B cell (primary cell): ENCODE results near the gene NOXA1. TPM values are rescaled to one million over a fixed set of nuclear protein-coding genes. Genes with fewer than 3 reads are reported as not detected.

Experiments used
- ATAC-seq: fragments of 200-7000 bp; cut with Tn5 transposase; one replicate; pipeline ENCODE4 v1.10.0; 2021; ENCODE audit warnings: low read depth, mild to moderate bottlenecking, moderate number of reproducible peaks, moderate library complexity
- CTCF ChIA-PET: fragments of 350-600 bp; sonication (Branson Sonifier 250); formaldehyde crosslinking; loops from one replicate; lab custom pipeline; 2021; ENCODE audit warnings: antibody characterized with exemption, inconsistent platforms; lab: Charles Lee
- POLR2A ChIA-PET: fragments of 350-600 bp; sonication (Branson Sonifier 250); formaldehyde crosslinking; loops from one replicate; lab custom pipeline; 2021; ENCODE audit warnings: antibody characterized with exemption; lab: Charles Lee
- DNase-seq: peaks from one replicate; pipeline ENCODE4 v3.0.0; 2013
- H2AFZ ChIP-seq: 2 replicates; pipeline ENCODE4 v1.6.1; 2012; ENCODE audit warnings: mild to moderate bottlenecking, low read depth, low read length; ENCODE audit not compliant: insufficient read depth, poor library complexity, severe bottlenecking
- H3K27ac ChIP-seq, 2 donors: 1 replicate in 1 of 2; 2 replicates in 1 of 2; pipeline ENCODE4 v1.5.1; 2012 to 2013; ENCODE audit warnings: low read length in 2 of 2, mild to moderate bottlenecking in 2 of 2, moderate library complexity in 1 of 2
- H3K27me3 ChIP-seq, 4 experiments: fragments of 200-600 bp in 1 of 4; sonication (generic) in 1 of 4; replicated peaks in 1 of 4; 1 replicate in 2 of 4; 2 replicates in 2 of 4; pipeline versions ENCODE4 v1.6.1 to v1.7.0; 2013 to 2016; ENCODE audit warnings: low read length in 3 of 4, mild to moderate bottlenecking in 2 of 4, mixed read lengths in 1 of 4, moderate library complexity in 1 of 4; ENCODE audit not compliant: insufficient read depth in 4 of 4, control insufficient read depth in 3 of 4; ENCODE audit errors: control extremely low read depth in 1 of 4
- H3K36me3 ChIP-seq, 2 experiments: replicated peaks in 1 of 2; 1 replicate in 1 of 2; 2 replicates in 1 of 2; pipeline versions ENCODE4 v1.6.1 to v1.7.1; 2013; ENCODE audit warnings: low read length in 1 of 2; ENCODE audit not compliant: insufficient read depth in 2 of 2, control insufficient read depth in 1 of 2; ENCODE audit errors: control extremely low read depth in 1 of 2, extremely low read depth in 1 of 2
- H3K4me1 ChIP-seq, 2 donors: fragments of 200-600 bp in 1 of 2; sonication (generic) in 1 of 2; 1 replicate in 1 of 2; 2 replicates in 1 of 2; pipeline versions ENCODE4 v1.5.1 to v1.6.1; 2013 to 2017; ENCODE audit warnings: low read length in 2 of 2; ENCODE audit not compliant: control insufficient read depth in 2 of 2, insufficient read depth in 2 of 2
- H3K4me2 ChIP-seq: replicated peaks from 2 replicates; pipeline ENCODE3; 2012; ENCODE audit warnings: mild to moderate bottlenecking, low read depth, low read length; ENCODE audit not compliant: poor library complexity, severe bottlenecking
- H3K4me3 ChIP-seq, 5 experiments: fragments of 200-600 bp in 1 of 5; sonication (generic) in 1 of 5; 1 replicate in 3 of 5; 2 replicates in 2 of 5; pipeline versions ENCODE4 v1.5.1 to v1.7.0; 2011 to 2016; ENCODE audit warnings: low read length in 4 of 5, mild to moderate bottlenecking in 4 of 5, low read depth in 2 of 5, control low read depth in 1 of 5, moderate library complexity in 1 of 5; ENCODE audit not compliant: insufficient read depth in 1 of 5; ENCODE audit errors: control extremely low read depth in 1 of 5, extremely low read depth in 1 of 5
- H3K79me2 ChIP-seq: fragments of 200-600 bp; sonication (generic); one replicate; pipeline ENCODE4 v1.6.0; 2016; ENCODE audit warnings: low read length; ENCODE audit not compliant: control insufficient read depth, insufficient read depth
- H3K9ac ChIP-seq: fragments of 200-600 bp; sonication (generic); 2 replicates; pipeline ENCODE4 v1.6.1; 2017; ENCODE audit warnings: mild to moderate bottlenecking, low read length, moderate library complexity
- H3K9me3 ChIP-seq, 3 donors: one replicate each; pipeline versions ENCODE4 v1.6.1 to v1.7.1; 2013; ENCODE audit warnings: low read length in 2 of 3; ENCODE audit not compliant: control insufficient read depth in 2 of 3, insufficient read depth in 1 of 3; ENCODE audit errors: control extremely low read depth in 1 of 3
- H4K20me1 ChIP-seq: 2 replicates; pipeline ENCODE4 v1.6.0; 2012; ENCODE audit warnings: mild to moderate bottlenecking, low read length; ENCODE audit not compliant: insufficient read depth, control insufficient read depth, poor library complexity, severe bottlenecking
- H3K27ac Mint-ChIP-seq: one replicate; pipeline ENCODE4 v1.8.0; 2021; ENCODE audit warnings: mixed read lengths
- H3K27me3 Mint-ChIP-seq: one replicate; pipeline ENCODE4 v1.8.0; 2021; ENCODE audit warnings: mixed read lengths
- H3K4me1 Mint-ChIP-seq: one replicate; pipeline ENCODE4 v1.8.0; 2021; ENCODE audit warnings: mixed read lengths
- H3K4me3 Mint-ChIP-seq: one replicate; pipeline ENCODE4 v1.8.0; 2021; ENCODE audit warnings: mixed read lengths
- H3K9me3 Mint-ChIP-seq: one replicate; pipeline ENCODE4 v1.8.0; 2022; ENCODE audit warnings: mixed read lengths; ENCODE audit not compliant: insufficient read depth
- EZH2 ChIP-seq: IDR thresholded peaks from 2 replicates; pipeline ENCODE4 v1.6.1; 2012; ENCODE audit warnings: borderline replicate concordance, low read depth, mild to moderate bottlenecking, moderate library complexity, low read length; ENCODE audit not compliant: insufficient read depth, poor library complexity, severe bottlenecking
- WGBS: methylation state at CpG from one replicate; pipeline ENCODE4 v1.1.5; 2013; ENCODE audit warnings: missing lambda C conversion rate; ENCODE audit not compliant: insufficient coverage; 5-methylcytosine and 5-hydroxymethylcytosine counted together
- intact Hi-C: fragments of 100-400 bp; cut with micrococcal nuclease; formaldehyde crosslinking; loops from one replicate; pipeline ENCODE4 v1.10.0; 2022
- polyA plus RNA-seq: library from polyadenylated mRNA; depleted of rRNA; stranded (reverse); fragments of >200 nt; gene quantifications from 2 replicates; pipeline ENCODE4 v1.2.3, GENCODE V29; 2012
- total RNA-seq, 2 donors: library from RNA; stranded (reverse); fragments of 120-200 nt in 1 of 2; gene quantifications; 1 replicate in 1 of 2; 2 replicates in 1 of 2; pipeline versions ENCODE4 v1.2.3 to v1.2.4, GENCODE V29; 2013 to 2022
- TF ChIP-seq, protein P1 (sequence below): fragments of 200-600 bp; IDR thresholded peaks from one replicate; pipeline ENCODE4 v1.8.0; 2022; ENCODE audit warnings: antibody characterized with exemption, mild to moderate bottlenecking

The NOXA1 gene
- total and polyA plus RNA-seq, 2 donors (not counting 1 experiment from before 2014, with no cell fraction given), result 5.7 to 7.7 TPM

GRCh38 chr9:137394866-137395665, 28.1 kb upstream of the NOXA1 start:
- Histone ChIP-seq H3K4me3 (no peak overlapping the region), H3K4me1 (peaks cover 9 to 11% of the 10 kb centered on the region in 2 donors), H2AFZ (no peak overlapping the region), H3K36me3 (no peaks in the 10 kb centered on the region), H3K9ac (no peak overlapping the region), H3K79me2 (no peaks in the 10 kb centered on the region), H3K27me3 (no peaks in the 10 kb centered on the region), H3K4me2 (no peak overlapping the region), H3K27ac (no peak overlapping the region), H4K20me1 (peaks cover 4% of the 10 kb centered on the region), H3K9me3 (peaks cover 0 to 23% (median 0%) of the 10 kb centered on the region in 3 donors)
- no peak for DNase-seq
- ChIA-PET POLR2A (no interaction called here), CTCF (no interaction called here)
- 95% methylated on average over 31 of the region's 36 CpGs for WGBS
- Mint-ChIP-seq H3K4me1 (peaks cover 16% of the 10 kb centered on the region), H3K27ac (no peak overlapping the region), H3K27me3 (no peaks in the 10 kb centered on the region), H3K4me3 (no peak overlapping the region), H3K9me3 (no peaks in the 10 kb centered on the region)
- intact Hi-C loops, result no loop called here
- ATAC-seq, result no peak
- TF ChIP-seq EZH2, result no peak
- TF ChIP-seq, protein P1, sequence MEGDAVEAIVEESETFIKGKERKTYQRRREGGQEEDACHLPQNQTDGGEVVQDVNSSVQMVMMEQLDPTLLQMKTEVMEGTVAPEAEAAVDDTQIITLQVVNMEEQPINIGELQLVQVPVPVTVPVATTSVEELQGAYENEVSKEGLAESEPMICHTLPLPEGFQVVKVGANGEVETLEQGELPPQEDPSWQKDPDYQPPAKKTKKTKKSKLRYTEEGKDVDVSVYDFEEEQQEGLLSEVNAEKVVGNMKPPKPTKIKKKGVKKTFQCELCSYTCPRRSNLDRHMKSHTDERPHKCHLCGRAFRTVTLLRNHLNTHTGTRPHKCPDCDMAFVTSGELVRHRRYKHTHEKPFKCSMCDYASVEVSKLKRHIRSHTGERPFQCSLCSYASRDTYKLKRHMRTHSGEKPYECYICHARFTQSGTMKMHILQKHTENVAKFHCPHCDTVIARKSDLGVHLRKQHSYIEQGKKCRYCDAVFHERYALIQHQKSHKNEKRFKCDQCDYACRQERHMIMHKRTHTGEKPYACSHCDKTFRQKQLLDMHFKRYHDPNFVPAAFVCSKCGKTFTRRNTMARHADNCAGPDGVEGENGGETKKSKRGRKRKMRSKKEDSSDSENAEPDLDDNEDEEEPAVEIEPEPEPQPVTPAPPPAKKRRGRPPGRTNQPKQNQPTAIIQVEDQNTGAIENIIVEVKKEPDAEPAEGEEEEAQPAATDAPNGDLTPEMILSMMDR, result no peak

- H3K4me3 ChIP-seq, result no peak overlapping the region
- H3K9me3 ChIP-seq, result peaks cover 0 to 23% (median 0%) of the 10 kb centered on the region in 3 donors
- Mint-ChIP-seq H3K27me3 (no peaks in the 10 kb centered on the region), H3K4me1 (peaks cover 17% of the 10 kb centered on the region), H3K27ac (no peak overlapping the region), H3K4me3 (no peak overlapping the region), H3K9me3 (no peaks in the 10 kb centered on the region)
- ChIA-PET CTCF (no interaction called here), POLR2A (no interaction called here)
- H2AFZ ChIP-seq, result no peak overlapping the region
- no peak overlapping the region for H3K27ac ChIP-seq
- H3K79me2 ChIP-seq, result no peaks in the 10 kb centered on the region
- H3K27me3 ChIP-seq, result no peaks in the 10 kb centered on the region
- no peak for TF ChIP-seq EZH2
- TF ChIP-seq, protein P1, result no peak
- WGBS, result 99% methylated on average over 11 of the region's 11 CpGs
- no peak overlapping the region for H3K9ac ChIP-seq
- no peak overlapping the region for H3K4me2 ChIP-seq
- no peak for DNase-seq
- no peaks in the 10 kb centered on the region for H3K36me3 ChIP-seq
- no peak for ATAC-seq
- peaks cover 10 to 12% of the 10 kb centered on the region in 2 donors for H3K4me1 ChIP-seq
- intact Hi-C loops, result no loop called here
- H4K20me1 ChIP-seq, result peaks cover 4% of the 10 kb centered on the region
Measured at GRCh38 chr9:137395666-137396010, 27.6 kb upstream of the NOXA1 start.
